ENCODE data around the gene ZNF784.
A peak's percentile ranks its signal among the peaks of the same experiment; 100 is the strongest.

Gene ZNF784

GRCh38 chr19:55652311-55653128 lies 28.2 kb upstream of the ZNF784 start:
- no peak for DNase-seq (ENCODE audit: low read depth)
- no peak overlapping the region for H3K4me3 ChIP-seq (replicated peaks; ENCODE audit: low read depth, low read length)
- TF ChIP-seq CTCF (IDR thresholded peaks at IDR 0.05; ENCODE audit: low read length, missing control alignments): no peak

GRCh38 chr19:55651236-55651635 lies 26.9 kb upstream of the ZNF784 start:
- no peak overlapping the region for H3K4me3 ChIP-seq (replicated peaks; ENCODE audit: low read depth, low read length)
- TF ChIP-seq CTCF (IDR thresholded peaks at IDR 0.05; ENCODE audit: low read length, missing control alignments): no peak
- DNase-seq (ENCODE audit: low read depth): no peak

GRCh38 chr19:55650602-55651230 lies 26.4 kb upstream of the ZNF784 start:
- no peak overlapping the region for H3K4me3 ChIP-seq (replicated peaks; ENCODE audit: low read depth, low read length)
- no peak for TF ChIP-seq CTCF (IDR thresholded peaks at IDR 0.05; ENCODE audit: low read length, missing control alignments)
- no peak for DNase-seq (ENCODE audit: low read depth)

- no peak for DNase-seq (ENCODE audit: low read depth)
- H3K4me3 ChIP-seq (replicated peaks; ENCODE audit: low read depth, low read length): no peak overlapping the region
- no peak for TF ChIP-seq CTCF (IDR thresholded peaks at IDR 0.05; ENCODE audit: low read length, missing control alignments)
These were observed 25.8 kb upstream of the ZNF784 start for GRCh38 chr19:55650126-55650557.

- TF ChIP-seq CTCF (IDR thresholded peaks at IDR 0.05; ENCODE audit: low read length, missing control alignments): no peak
- peak overlapping the region; percentile 12 for H3K4me3 ChIP-seq (replicated peaks; ENCODE audit: low read depth, low read length)
These were observed 25.1 kb upstream of the ZNF784 start for GRCh38 chr19:55649268-55650125.

GRCh38 chr19:55648585-55649267 lies 24.4 kb upstream of the ZNF784 start:
- no peak for DNase-seq (ENCODE audit: low read depth)
- no peak for TF ChIP-seq CTCF (IDR thresholded peaks at IDR 0.05; ENCODE audit: low read length, missing control alignments)
- H3K4me3 ChIP-seq (replicated peaks; ENCODE audit: low read depth, low read length): peak overlapping the region; percentile 73

More at GRCh38 chr19:55649268-55650125, 25.1 kb upstream of the ZNF784 start:
- no peak for DNase-seq (ENCODE audit: low read depth)

Data from fibroblast of pulmonary artery (primary cell).